Astrocyte of the cerebellum (primary cell): Measurements from ENCODE around the gene ARHGAP36.

ENCODE experiments used
- DNase-seq: peaks from one replicate; pipeline ENCODE4 v3.0.0-alpha.2; 2011; ENCODE audit warnings: low read depth
- H3K4me3 ChIP-seq: 2 replicates; pipeline ENCODE4 v1.5.1; 2011; ENCODE audit warnings: mild to moderate bottlenecking, low read depth, low read length, moderate library complexity
- in situ Hi-C: cut with HindIII; loops from 2 replicates; pipeline ENCODE4 v1.10.0; 2017; ENCODE audit warnings: low sequenced_read_pairs
- TF ChIP-seq, protein P1 (sequence below): IDR thresholded peaks from 2 replicates; pipeline ENCODE4 v1.5.1; 2012; ENCODE audit warnings: low read length, low read depth, moderate library complexity, mild to moderate bottlenecking; ENCODE audit errors: missing control alignments

Gene ARHGAP36

DNA sequence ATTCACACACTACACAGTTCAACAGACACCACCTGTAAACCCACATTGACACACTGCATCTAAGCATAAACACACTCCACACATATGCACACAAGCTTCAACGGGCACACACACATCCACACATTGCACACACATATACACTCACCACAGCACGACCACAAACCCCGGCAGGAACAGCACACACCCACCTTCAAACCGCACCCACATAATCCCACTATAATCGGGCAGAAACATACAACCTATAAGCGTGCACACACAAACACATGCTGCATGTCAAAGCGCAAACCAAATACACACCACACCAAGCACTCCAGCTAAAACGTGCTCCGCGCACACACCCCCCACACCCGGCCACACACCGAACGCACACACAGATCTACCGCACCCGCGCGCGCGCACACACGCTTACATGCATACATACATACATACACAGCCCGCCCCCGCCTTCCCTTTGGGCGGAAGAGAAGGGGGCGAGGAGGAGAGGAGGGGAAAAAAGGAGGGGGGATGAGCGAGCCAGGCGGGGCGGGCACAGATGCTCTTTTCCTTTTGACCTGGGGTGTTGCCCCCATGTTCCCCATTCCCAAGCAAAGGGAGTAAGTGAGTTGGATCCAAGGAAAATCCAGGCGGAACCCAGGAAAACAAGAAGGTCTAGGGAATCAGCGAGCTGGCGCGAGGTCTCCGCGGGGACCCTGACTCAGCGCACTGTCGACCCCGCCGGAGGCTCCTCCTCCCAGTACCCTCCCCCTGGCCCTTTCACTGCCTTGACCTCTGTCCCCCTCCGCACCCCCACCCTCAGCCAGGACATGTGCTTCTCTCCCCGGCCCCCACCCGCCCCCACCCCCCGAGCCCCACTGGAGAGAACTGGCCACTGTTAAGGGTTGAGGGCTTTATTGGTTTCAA is 9.9 kb downstream of the ARHGAP36 start:
- no peak overlapping the region for H3K4me3 ChIP-seq
- TF ChIP-seq, protein P1, sequence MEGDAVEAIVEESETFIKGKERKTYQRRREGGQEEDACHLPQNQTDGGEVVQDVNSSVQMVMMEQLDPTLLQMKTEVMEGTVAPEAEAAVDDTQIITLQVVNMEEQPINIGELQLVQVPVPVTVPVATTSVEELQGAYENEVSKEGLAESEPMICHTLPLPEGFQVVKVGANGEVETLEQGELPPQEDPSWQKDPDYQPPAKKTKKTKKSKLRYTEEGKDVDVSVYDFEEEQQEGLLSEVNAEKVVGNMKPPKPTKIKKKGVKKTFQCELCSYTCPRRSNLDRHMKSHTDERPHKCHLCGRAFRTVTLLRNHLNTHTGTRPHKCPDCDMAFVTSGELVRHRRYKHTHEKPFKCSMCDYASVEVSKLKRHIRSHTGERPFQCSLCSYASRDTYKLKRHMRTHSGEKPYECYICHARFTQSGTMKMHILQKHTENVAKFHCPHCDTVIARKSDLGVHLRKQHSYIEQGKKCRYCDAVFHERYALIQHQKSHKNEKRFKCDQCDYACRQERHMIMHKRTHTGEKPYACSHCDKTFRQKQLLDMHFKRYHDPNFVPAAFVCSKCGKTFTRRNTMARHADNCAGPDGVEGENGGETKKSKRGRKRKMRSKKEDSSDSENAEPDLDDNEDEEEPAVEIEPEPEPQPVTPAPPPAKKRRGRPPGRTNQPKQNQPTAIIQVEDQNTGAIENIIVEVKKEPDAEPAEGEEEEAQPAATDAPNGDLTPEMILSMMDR = no peak
- in situ Hi-C loops = no loop called here
- no peak for DNase-seq

- TF ChIP-seq, protein P1 = peak; percentile 61
- DNase-seq = no peak
Measured at GRCh38 chrX:131068945-131069719, 11.0 kb downstream of the ARHGAP36 start.

DNA sequence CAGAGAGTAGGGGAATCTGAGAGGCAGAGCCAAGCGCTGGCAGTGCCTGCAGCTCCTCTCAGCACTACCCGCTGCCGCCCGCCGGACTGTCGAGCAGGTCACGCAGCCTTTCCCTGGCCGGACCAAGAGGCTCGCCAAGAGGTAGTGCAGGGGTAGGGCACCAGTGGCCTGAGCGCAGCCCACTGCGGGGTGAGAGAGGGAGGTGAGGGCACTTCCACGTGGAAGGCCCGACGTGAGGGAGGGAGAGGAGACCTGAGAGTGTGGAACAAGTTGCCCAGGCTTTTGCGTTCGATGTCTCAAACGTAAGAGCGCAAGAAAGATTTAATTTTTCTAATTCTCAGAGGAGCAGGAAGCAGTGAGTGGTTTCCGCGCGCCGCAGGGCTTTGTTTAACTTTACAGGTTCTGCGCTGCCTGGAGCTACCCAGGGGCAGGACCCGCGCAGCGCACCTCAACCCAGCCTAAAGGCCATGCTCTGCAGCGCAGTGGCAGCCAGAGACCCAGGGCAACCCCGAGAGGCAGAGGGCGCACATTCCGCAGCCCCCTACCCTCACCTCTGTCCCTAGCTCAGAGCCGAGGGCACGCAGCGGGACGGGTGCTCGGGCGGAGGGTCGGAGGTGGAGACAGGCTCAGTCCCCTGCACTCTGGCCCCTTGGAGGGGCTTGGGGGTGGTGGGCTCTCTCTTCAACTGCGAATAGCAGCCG is 14.9 kb downstream of the ARHGAP36 start:
- in situ Hi-C loops = no loop called here
- TF ChIP-seq, protein P1 = no peak
- no peak overlapping the region for H3K4me3 ChIP-seq
- DNase-seq = no peak

More at GRCh38 chrX:131068945-131069719, 11.0 kb downstream of the ARHGAP36 start:
- H3K4me3 ChIP-seq = no peak overlapping the region
- in situ Hi-C loops = no loop called here

DNA sequence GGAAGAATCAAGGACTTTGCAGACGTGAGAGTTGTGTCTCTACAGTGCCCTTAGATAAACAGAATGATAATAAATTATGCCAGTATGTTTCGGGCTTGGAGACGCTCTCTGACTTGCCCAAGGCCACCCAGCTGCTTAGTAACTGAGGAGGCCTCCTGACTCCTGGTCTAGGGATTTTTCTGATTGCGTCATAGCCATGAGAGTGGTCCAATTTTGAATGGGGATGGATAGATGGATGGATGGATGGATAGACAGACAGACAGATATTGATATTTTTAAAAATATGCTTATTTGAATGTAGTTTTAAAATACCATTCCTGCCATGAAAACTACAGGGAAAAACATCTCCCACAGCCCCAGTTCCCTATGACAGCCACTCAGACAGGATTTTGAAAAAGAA is 15.5 kb downstream of the ARHGAP36 start:
- in situ Hi-C loops = no loop called here
- TF ChIP-seq, protein P1 = no peak
- no peak for DNase-seq
- no peak overlapping the region for H3K4me3 ChIP-seq

- H3K4me3 ChIP-seq = no peak overlapping the region
- TF ChIP-seq, protein P1 = no peak
- DNase-seq = no peak
- in situ Hi-C loops = no loop called here
Measured at GRCh38 chrX:131081772-131082740, 23.9 kb downstream of the ARHGAP36 start.
